ENCODE results near the gene PLXNB1.

Gene PLXNB1

DNA sequence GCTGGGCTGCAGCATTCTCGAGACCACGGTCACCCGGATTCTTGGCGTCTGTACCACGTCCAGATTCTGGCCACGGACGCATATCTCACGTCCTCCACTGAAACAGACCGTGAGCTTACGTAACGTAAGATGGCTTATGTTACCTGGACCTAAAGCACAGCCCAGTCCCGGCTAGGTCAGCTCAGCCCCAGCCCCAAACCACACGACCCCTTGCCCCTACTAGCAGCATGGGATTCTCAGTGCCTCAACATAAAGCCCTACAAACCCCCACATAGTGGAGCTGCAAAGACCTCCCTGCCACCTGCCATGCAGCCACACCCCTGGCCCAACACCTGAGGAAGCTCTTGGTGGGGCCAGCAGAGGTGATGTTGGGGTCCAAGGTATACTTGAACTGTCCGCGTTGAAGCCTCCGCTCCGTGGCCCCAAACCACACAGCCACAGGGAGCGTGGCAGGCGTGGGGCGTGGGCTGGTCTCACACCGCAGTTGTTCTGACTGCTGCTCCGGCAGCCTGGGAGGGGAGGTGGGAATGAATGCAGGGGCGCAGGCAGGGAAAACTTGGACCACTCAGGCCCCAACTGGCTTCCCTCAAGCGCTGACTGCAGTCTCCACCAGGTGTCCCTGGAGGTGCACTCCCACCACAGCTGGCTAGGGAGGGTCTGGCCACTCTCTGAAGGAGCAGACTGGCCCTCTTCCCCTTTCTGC is 14.5 kb downstream of the PLXNB1 start:
- no peak for DNase-seq

DNA sequence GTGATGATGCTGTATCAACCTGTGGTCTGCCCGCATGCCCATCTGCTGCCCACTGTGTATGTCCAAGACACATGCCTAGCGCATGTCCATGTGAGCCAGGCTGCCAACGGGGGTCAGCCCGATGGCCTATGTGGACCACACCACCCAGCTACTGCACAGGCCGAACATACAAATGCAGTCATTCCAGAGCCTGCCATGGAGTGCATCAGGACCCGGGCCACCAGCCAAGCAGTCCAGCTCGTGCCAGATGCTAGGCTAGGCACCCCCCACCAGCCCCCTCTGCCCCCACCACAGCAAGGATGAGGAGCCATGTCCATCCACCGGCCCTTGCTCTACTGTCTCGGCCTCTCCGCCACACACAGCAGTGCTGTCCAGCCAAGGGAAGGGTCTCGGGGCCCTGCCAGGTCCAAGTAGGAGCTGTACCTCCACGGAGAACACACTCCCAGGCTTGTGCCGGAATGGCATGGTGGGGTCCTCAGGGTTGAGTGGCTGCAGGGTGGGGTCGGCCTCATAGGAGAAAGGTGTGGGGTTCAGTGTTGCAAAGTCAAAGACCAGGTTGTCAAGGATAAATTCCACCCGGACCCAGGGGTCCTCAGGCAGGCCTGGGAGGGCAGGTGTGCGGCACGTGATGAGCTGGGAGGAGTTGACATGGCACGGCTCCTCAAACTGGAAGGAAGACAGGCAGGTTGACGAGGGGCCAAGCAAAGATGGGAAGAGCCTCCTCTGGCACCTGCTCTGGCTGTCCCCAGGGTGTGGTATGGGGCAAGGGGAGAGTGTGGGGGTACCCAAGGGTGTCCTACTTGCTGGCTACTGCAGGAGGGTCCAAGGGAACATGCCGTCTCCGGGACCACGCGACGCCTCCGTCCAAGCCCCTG is 15.3 kb downstream of the PLXNB1 start:
- DNase-seq: no peak

DNA sequence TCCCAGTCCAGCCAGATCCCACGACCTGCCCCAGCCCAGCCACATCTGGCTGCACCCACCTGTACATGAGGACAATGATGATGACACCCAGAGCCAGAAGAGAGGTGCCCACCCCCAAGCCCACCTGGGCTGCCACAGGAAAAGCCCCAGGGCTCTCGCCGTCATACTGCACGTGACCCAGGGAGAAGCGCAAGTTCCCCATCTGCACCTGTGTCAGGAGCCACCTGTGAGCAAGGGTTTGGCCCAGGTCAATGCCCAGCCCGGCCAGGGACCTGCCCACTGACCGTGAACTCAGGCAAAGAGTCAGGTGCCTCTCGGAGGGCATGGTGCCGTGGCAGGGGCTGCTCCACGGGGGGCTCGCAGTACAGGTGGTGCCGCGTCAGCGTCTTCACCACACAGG is 16.3 kb downstream of the PLXNB1 start:
- no peak for DNase-seq

DNA sequence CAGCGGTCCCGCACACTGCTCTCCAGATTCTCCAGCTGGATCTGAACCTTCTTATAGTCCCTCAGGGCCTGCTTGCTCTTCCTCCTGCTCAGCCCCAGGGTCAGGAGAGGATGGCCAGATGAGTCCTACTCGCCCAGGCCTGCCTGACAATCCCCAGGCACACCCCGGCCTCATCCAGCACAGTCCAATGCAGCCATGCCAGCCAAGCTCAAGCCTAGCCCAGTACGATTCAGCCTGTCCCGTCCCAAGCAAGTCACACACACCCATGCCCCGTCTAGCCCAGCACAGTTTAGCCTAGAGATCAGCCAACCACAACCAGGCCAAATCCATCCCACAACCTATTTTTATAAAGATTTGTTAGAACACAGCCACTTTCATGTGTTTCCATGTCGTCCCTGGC is 16.8 kb downstream of the PLXNB1 start:
- DNase-seq: no peak

DNA sequence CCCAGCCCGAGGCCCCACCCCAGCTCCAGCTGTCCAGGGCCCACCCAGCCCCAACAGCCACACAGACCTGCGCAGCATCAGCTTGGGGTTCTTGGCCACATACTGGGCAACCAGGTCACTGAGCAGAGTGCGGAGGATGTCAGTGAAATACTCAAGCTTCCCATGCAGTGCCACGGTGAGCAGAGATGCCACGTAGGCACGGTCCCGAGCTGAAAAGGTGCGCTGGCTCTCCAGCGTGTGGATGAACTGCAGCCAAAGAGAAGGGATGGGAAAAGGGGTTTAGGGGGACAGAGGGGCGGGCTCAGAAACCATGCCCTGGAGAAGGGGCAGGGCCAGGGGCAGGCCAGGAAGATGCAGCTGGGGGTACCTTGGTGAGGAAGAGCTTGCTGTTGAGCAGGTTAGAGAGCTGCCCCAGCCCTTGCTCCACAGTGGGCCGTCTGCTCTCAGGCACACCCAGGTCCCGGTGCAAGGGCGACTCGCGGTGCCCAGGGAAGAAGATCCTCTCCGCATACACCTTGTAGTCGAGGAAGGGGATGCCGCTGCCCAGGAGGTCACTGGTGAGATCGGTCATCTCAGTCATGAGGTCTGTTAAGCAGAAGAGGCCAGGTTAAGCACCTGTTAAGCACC is 17.4 kb downstream of the PLXNB1 start:
- DNase-seq: no peak

DNA sequence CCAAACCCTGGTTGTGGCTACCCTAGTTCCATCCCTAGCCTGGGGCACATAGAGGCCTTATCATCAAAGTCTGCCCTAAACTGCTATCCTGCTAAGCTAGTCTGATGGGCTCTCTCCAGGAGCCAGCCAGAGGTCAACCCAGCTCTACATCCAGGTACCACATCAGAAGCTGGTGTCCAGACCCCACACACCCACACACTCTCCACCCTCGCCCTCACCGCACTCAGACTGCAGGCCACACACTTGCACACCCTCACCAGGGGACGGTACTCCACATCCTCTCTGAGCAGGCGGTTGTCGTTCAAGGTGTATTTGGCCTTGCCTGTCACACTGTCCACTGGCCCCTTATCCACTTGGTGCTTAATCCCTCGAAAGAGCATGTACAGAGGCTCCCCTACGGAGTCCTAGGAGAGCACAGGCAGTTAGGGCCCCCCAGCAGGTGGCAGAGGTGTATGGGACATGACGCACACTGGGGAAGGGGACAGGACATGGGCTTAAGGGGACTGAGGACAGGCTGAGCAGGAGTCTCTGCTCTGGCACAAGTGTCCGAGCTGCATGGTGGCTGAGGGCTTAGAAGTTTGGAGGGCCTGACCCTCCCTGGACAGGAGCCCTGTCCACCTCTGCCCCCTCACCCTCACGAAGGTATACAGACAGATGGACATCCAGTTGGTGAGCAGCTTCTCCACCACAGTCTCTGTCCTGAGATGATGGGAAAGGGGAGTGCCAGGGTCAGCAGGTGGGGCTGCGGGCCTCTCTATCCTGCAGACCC is 18.1 kb downstream of the PLXNB1 start:
- DNase-seq: no peak

DNA sequence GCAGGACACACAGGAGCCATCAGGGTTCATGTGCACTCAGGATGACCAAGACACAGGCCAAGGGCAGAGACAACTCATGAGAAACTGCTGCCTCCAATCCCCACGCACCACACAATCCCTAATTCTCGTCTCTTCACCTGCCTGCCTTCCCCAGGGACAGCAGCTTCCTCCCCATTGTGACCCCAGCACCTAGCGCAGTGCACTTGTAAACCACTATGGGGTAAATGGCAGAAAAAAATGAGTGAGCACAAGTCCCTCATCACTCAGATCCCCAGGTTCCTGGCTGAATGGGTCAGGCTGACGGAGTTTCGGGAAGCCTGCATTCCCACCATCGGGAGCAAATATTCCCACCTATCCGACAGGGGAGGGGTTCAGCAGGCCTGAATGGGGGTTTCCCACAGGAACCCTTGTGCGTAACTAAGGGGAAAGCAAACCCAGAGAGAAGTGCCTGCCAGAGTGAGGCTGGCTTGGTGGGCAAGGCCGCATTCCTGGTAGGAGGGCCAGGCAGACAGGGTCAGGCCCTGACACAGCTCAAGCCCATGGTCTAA is 18.8 kb downstream of the PLXNB1 start:
- no peak for DNase-seq

DNA sequence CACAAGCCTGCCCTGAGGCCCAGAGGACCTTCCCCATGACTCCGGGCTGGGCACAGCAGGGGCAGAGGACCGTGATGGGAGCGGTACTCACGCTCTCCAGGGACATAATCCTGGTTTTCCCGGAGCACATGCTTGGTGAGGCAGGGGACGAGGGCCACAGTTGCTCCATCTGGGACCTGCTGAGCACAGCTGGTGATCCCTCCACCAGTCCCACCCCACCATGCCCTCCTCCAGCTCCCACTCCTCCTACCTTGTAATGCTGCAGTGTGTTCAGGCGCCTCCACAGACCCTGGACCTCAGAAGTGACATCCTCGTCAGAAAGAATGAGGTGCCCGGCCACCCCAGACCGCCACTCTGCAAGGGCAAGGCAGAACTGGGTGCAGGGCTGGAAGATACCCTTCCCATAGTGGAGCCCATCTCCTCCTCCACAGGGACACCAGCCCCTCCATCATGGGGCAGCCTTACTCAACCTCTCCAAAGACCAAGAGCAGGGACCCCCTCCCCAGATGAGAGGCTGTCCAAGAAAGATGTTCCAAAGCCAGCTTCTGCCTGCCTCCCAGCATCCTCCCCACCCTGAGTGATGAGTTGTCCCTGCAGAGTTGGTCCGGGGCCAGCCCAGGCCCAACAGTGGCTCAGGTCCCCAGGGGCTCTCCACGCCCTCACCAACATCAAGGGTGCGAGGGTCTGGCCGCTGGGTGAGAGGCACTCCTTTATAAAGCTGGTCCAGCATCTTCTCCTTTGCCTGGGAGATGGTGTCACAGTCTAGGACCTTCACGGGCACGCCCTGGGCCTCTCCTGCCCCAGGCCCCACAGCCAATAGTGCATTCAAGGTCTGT is 19.5 kb downstream of the PLXNB1 start:
- no peak for DNase-seq

DNA sequence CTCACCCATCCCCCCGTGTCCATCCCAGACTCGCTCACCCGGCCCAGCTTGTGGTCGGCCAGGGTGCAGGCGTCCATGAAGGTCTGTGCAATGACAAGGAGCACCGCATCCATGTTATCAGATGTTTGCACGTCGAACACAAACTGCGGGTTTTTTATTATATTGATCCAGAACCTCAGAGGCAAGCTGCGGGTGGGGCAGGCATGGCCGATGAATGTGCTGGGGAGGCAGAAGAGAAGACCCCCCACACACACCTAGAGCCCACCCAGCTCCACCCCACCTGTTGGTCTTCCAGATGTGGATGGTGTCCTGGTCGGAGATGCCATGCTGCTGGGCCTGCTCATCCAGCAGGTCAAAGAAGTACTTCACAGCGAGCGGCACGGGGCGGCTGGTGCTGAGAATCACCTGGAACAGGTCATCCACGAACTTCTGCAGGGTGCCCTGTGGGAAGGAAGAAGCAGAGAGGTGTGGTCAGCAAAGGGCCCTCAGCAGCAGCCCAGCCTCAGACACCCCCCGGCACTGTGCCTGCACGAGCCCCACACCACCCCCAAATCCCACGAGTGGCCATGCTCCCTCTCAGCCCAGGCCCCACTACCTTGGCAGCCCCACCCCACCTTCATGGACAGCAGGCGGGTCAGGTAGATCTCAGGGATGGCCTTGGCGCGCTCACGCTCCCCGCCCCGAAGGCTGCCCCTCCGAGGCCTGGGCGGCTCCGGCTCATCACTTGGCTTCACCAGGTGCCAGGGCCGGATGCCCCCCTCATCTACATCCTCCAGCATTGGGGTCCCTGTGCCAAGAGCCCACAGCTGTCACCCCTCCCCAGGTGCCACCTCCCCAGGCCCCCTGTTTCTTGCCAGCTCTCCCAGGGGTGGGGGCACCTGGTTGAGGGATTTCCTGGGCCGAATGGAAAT is 20.3 kb downstream of the PLXNB1 start:
- no peak for DNase-seq

DNA sequence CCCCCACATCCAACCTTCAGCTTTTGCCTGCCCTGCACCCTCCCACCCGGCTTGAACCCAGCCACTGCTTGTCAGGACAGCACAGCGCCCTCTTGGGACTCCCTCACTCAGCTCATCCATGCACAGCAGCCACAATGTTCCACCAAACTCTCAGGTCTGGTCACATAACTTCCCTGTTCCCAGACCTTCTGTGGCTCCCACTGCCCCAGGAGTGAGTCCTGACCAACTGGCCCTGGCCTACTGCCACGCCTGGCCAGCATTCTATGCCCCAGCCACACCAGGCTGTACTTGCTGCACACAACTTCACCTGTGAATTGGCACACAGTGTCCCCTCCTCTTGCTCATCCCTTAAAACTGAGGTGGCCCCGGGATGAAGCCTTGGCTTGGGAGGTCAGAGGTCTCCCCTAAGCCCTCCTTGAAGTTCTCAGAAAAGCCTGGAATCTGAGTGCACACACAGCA is 21.0 kb downstream of the PLXNB1 start:
- DNase-seq: no peak

DNA sequence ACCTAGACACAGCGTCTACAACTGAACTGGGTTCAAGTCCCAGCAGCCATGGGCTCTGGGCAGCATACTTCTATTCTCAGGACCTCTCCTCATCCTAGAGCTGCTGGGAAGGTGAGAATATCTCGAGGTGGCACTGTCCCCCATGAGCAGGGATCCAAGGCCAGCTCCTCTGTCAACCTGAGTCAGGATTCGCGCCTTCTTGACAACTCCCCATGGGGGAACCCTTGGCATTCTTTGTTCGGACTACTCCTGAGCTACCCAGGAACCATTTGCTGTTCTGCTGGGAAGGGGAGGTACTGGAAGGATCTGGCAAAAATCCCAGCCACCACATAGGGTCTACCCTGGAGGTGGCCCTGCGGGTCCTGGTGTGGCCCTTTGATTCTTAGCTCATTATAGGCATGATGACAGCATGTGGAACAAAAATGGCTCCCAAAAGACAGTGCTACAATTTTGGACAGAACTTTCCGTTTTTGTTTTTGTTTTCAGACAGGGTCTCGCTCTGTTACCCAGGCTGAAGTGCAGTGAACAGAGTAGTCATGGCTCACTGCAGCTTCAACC is 22.3 kb downstream of the PLXNB1 start:
- DNase-seq: no peak

DNA sequence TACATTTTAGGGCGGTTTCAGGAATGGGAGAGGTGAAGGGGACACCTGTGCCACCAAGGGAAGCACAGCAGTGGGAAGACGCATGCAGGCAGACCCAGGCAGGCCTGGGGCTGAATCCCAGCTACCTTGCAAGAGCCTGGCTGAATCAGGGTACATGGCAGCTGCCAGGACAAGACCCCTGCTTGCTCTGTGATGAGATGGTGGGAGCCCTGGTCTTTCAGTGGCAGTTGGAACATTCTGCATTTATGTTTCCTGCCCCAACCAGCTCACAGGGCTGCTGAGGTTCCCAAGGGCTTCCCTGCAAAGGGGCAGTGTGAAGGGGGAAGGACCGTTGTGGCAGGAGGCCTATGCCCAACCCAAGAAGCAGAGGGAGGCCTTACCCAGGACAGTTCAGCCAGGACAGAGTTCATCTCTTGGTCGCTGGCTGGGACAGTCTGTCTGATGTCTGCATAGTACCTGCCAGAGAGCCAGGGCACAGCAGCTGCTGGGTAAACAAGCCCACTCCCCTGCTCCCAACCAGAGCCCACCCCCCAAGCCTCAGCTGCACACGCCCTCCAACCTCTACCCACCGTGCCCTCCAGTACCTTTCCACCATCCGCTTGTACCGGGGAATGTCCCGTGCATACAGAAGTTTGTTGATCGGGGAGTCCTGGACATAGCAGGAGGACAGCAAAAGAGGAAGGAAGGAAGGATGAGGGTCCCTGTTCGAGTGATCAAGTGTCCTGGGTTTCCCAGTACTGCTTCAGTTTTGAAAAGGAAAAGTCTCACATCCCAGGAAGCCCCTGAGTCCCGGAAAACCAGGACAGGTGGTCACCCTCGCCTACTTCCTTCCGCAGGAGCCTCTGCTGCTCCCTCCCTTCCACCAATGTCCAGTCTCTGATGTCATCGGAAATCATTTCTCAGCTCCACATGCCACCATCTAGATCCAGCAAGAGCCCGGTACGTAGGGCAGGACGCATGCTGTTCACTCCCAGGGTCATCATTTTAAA is 23.1 kb downstream of the PLXNB1 start:
- no peak for DNase-seq

DNA sequence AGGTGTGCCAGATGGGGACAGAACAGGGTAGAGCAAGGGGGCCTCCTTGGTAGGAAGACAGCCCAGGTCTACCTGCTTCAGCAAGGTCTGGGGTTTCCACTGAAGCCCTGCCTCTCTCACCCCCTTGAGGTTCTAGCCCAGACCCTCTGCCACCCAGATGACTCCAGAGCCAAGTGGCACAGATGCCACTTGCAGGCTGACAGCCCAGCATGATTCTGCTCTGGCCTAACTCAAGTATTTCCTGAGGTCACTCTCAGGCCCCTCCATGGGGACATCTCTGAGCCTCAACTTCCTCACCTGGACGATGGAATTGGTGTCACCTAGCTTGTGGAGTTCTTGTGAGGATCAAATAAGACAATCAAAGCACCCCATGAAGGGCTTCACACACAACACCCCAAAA is 23.9 kb downstream of the PLXNB1 start:
- DNase-seq: no peak

DNA sequence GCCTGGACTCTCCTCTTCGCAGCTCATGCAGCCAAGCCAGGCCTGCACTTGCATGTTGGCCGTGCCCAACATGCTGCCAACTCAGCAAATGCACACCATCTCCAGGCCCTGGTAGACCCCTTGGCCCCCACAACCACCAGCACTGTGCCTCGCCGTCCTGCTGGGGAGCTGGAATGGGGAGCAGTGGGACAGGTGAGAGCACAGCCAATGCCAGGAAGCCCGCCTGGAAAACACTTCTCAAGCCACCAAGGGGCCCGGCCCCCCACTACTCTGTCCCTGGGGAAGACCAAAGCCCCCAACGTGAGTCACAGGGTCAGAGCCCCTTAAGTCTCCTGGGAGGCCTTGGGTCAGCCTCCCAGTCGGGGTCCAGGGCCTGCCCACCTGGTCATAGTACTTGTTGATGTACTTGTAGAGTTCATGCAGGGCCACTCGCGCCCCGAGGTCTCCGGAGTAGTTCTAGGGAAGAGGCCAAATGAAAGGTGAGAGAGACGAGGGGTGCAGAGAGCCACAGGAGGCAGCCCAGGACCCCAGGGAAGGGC is 24.5 kb downstream of the PLXNB1 start:
- DNase-seq: no peak

DNA sequence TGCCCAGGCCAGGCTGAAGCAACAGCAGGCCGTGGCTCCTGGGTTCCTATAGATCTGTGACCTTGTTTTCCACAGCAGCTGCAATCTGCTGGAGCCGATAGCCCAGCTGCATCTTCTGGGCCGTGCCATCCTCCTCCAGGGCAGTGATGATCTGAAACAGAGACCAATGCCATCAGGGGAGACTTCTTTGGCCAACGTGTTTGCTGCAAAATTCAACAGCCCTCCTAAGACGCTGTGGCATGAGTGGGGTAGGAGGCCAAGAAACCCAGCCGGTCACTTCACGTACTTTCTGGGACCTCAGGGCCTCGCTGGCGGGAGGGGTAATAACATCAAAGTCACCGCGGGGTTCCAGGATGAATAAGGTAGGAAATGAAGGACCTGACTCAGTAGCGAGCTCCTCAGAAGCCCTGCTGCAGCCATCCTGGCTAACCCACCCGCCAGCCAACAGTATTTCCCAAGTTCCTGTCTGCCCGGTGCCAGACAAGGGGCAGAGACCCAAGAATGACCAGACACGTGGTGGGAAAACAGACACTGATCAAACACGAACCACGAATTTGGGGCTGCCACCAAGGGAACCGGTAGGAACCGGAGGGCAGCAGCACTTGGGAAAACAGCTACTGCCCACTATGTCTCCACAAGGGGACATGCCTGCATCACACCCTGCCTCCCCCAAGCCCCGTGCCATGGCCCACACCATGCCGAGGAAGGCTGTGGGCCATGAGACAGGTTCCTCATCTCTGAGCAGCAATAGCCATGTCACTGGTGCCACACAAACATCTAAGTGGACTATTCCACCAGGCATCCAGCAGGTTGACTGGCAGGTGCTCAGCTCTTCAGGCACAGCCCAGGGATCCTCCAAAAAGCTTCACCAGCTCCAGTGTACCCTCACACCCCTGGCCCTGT is 25.2 kb downstream of the PLXNB1 start:
- no peak for DNase-seq

DNA sequence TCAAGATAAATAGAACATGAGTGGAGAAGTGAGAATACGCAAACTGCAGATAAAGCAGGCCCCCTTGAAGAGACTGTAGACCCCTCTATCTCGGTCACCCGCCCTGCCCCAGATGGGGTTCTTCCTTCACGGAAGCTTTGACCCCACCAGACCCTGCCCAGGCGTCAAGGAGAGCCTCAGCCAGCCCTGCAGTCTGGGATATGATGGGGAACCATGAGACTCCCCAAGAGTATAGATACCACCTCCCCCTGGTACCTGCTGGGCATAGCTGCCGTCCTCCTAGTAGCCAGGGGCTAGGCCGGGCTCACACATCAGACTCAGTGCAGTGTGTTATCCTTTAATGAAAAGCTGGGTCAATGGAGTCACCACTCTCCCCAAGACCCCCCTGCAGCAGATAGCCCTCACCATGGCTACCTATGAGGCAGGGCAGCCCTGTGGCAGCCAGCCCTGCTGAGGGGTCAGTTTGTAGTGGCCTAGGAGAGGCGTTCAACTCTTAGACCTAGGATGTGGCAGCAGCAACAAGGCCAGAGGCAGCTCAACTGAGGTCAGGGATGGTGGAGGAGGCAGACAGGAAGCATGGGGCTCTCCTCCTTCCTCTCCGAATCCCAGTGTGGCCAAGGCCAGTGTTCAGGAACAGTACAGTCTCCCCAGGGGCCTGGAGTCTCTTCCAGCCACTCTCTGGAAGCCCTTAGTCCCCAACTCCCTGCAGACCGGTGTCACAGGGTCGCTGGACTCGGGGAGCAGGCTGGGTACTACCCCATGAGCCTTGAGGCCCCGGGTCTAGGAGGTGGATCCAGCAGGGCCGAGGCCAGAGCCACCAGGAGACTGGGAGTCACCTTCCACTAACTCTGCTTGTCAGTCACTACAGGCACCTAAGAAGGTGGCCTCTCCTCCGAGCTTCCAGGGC is 26.1 kb downstream of the PLXNB1 start:
- DNase-seq: no peak

DNA sequence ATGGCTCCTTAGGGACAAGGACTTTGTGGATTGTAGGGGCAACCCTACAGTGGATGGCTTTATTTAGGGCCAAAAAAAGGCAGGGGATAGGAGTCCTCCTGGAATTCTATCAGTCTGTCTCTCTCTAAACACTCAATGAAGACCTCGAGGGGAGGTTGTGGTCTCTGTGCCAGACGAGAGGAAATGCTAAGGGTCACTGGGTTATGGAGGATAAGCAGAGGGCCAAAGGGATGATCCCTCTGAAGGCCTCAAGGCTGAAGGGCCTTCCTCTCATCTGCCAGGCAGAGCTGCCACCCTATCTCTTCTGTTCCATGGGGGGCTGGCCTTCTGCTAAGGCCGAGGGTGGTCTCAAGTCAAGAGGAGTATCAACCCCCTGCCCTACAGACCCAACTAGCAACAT is 27.0 kb downstream of the PLXNB1 start:
- DNase-seq: no peak
